Bone marrow (tissue), 2 donors: ENCODE data around the gene ELL2.

Source experiments
- DNase-seq, 2 donors: peaks; one replicate each; lab custom pipeline; 2025; lab: John Stamatoyannopoulos, UW

Gene ELL2

GRCh38 chr5:95983080-95983479 is 21.4 kb upstream of the ELL2 start:
- no peak for DNase-seq

- no peak for DNase-seq
Measured at GRCh38 chr5:95976606-95977005, 15.0 kb upstream of the ELL2 start.

- no peak for DNase-seq
Measured at GRCh38 chr5:95975703-95976102, 14.1 kb upstream of the ELL2 start.

GRCh38 chr5:95973793-95974325 is 12.2 kb upstream of the ELL2 start:
- DNase-seq: no peak

GRCh38 chr5:95972196-95972595 is 10.5 kb upstream of the ELL2 start:
- DNase-seq: no peak

GRCh38 chr5:95970359-95970704 is 8.7 kb upstream of the ELL2 start:
- no peak for DNase-seq

- DNase-seq: no peak
Measured at GRCh38 chr5:95969651-95970358, 8.2 kb upstream of the ELL2 start.

GRCh38 chr5:95969055-95969454 is 7.4 kb upstream of the ELL2 start:
- no peak for DNase-seq

GRCh38 chr5:95967236-95967635 is 5.6 kb upstream of the ELL2 start:
- DNase-seq: no peak

GRCh38 chr5:95966005-95966404 is 4.4 kb upstream of the ELL2 start:
- no peak for DNase-seq

- no peak for DNase-seq
Measured at GRCh38 chr5:95963650-95964410, 2.2 kb upstream of the ELL2 start.

GRCh38 chr5:95962785-95963184 is 1.1 kb upstream of the ELL2 start:
- DNase-seq: no peak

GRCh38 chr5:95962475-95962773 is 773 bp upstream of the ELL2 start:
- DNase-seq: no peak

GRCh38 chr5:95960667-95961616 is 709 bp downstream of the ELL2 start:
- DNase-seq: peak; percentile 15 to 94

GRCh38 chr5:95959888-95960666 is 1.6 kb downstream of the ELL2 start:
- peak in 1 of 2 donors; percentile 53 for DNase-seq

- DNase-seq: no peak
Measured at GRCh38 chr5:95959051-95959887, 2.4 kb downstream of the ELL2 start.

- DNase-seq: no peak
Measured at GRCh38 chr5:95958310-95959014, 3.2 kb downstream of the ELL2 start.

GRCh38 chr5:95957561-95958203 is 4.0 kb downstream of the ELL2 start:
- DNase-seq: no peak

GRCh38 chr5:95956900-95957293 is 4.8 kb downstream of the ELL2 start:
- no peak for DNase-seq
